Stomach (tissue), 4 donors: ENCODE data around the gene RBMS1.

Source experiments
- CTCF ChIP-seq, 7 experiments: fragments of 450-650 bp in 4 of 7; fragments of 200-600 bp in 3 of 7; sonication (generic) in 3 of 7; IDR thresholded peaks; one replicate each; pipeline ENCODE4 v1.5.1; 2016 to 2019; ENCODE audit warnings: antibody characterized with exemption in 7 of 7, control low read depth in 2 of 7, mild to moderate bottlenecking in 1 of 7
- EP300 ChIP-seq: sonication (generic); formaldehyde crosslinking; IDR thresholded peaks from one replicate; pipeline ENCODE4 v1.6.1; 2017; ENCODE audit warnings: antibody characterized with exemption
- POLR2AphosphoS5 ChIP-seq, 3 donors: sonication (generic); formaldehyde crosslinking; IDR thresholded peaks; one replicate each; pipeline ENCODE4 v1.6.1; 2016; ENCODE audit warnings: antibody characterized with exemption in 3 of 3

- TF ChIP-seq CTCF (IDR thresholded peaks at IDR 0.05) (no peak), POLR2AphosphoS5 (IDR thresholded peaks at IDR 0.05) (no peak), EP300 (no peak)
These were observed 218.0 kb downstream of the RBMS1 start for GRCh38 chr2:160275656-160276055.
